Astrocyte of the cerebellum (primary cell): Measurements from ENCODE around the gene PGLYRP3.

Experiments
- DNase-seq: peaks from one replicate; pipeline ENCODE4 v3.0.0-alpha.2; 2011; ENCODE audit warnings: low read depth
- H3K4me3 ChIP-seq: 2 replicates; pipeline ENCODE4 v1.5.1; 2011; ENCODE audit warnings: mild to moderate bottlenecking, low read depth, low read length, moderate library complexity
- CTCF ChIP-seq: IDR thresholded peaks from 2 replicates; pipeline ENCODE4 v1.5.1; 2012; ENCODE audit warnings: low read length, low read depth, moderate library complexity, mild to moderate bottlenecking; ENCODE audit errors: missing control alignments
- in situ Hi-C: cut with HindIII; loops from 2 replicates; pipeline ENCODE4 v1.10.0; 2017; ENCODE audit warnings: low sequenced_read_pairs

The PGLYRP3 gene

DNA sequence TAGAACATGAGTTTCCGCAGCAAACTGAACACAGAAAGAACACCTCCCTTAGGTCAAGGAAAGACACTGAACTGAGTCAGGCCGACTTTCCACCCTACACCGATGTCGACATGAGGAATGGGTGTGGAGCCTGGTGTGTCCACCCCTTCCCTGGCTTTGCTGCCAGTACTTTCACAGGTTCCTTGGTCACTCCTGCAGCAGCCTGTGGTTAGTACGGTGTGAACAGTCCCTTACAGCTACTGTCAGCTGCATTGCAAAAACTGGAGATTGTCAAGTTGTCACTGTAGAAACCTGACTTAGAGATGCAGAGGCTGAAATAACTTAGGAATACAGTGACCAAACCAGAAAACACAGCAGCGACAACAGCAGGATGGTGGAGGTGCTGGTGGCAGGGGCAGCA lies 7.1 kb downstream of the PGLYRP3 start:
- no peak for TF ChIP-seq CTCF
- no peak for DNase-seq
- no peak overlapping the region for H3K4me3 ChIP-seq
- in situ Hi-C loops, result no loop called here

DNA sequence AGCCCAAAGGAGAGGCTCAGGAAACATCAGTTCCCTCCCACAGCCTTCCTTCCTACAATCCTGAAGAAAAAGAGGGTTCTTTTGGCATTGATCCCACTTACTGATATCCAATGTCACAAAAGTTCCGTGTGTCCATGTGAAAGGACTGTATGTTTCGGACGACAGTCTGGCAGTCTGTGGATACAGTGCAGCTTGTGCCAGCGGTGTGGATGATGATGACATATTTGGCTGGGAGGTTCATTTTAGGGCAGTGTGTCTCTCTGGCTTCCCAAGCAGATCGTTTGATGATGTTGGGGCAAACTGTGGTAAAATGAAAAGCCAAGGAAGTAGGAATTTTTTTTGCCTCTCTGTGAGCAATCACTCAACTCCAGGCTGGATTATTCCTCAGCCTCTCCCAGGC lies 10.4 kb downstream of the PGLYRP3 start:
- H3K4me3 ChIP-seq, result no peak overlapping the region
- in situ Hi-C loops, result no loop called here
- no peak for TF ChIP-seq CTCF
- DNase-seq, result no peak

DNA sequence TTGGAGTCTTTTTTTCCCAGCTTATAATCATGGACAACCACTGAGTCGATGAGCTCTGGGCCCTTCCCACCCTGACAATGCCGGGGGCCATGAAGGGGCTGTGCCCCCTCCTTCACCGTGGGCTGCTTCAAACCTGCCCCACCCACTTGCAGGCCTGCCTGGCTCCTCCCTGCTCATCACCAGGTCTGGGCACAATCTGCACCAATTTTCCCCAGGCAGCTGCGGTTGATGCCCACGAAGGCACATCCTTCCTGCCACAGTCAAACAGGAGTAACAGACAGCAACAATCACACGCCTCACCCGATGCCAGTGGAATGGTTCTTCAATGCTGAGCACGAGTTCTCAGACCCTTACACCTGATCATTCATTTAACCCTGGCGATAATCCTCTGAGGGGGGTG lies 18.9 kb downstream of the PGLYRP3 start:
- no peak for DNase-seq
- in situ Hi-C loops, result no loop called here
- H3K4me3 ChIP-seq, result no peak overlapping the region
- no peak for TF ChIP-seq CTCF

GRCh38 chr1:153293480-153293775 lies 19.3 kb downstream of the PGLYRP3 start:
- in situ Hi-C loops, result no loop called here
- no peak for DNase-seq
- no peak overlapping the region for H3K4me3 ChIP-seq
- no peak for TF ChIP-seq CTCF

DNA sequence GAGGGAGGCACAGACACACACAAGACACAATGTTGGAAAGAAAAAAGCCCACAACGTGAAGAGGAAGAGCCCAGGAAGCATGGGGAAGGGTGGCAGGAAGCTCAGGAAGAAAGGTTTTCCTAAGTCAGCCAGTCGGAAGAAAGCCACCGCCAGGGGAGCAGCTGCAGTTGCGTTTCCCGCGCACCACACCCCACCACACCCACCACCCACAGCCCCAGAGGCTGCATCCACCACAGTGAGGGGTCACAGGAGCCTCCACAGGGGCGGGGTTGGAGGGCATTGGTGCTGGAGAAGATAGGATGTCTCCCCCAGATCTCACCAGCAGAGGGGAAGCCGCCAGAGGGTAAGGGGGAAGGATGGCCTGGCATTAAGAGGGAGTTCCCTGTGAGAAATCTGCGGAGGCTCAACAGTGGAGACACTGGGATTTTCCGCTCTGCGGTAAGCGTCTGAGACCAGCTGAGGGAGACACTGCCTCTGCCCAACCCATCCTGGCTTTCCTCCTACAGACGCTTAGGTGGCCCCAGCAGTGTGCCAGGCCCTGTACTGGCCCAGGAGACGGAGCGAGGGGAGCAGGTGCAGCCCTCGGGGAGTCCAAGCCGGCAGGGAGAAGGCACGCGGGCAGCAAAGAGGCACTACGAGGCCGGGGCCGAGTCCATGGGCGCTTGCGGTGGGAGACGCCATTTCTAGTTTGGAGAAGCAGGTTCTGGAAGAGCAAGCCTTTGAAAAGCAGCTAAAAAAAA lies 19.8 kb downstream of the PGLYRP3 start:
- in situ Hi-C loops, result no loop called here
- no peak for TF ChIP-seq CTCF
- no peak for DNase-seq
- H3K4me3 ChIP-seq, result no peak overlapping the region

DNA sequence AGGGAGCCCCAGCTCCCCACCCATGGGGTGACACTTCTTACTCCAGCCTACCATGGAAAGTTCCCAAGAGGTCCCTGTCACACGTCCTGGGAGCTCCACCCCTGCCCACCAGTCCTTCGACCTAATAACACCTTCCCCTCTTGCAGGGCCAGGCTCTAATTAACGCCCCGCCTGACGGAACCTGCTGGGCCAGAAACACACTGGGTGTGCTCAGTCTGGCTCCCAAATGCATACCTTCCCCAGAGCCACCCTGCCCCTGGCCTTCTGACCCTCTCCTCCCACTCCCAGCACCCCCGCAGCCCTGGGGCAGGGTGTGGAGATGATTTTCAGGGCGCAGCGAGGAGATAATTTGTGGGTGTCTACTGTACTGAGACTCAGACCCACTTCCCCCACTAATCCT lies 20.6 kb downstream of the PGLYRP3 start:
- no peak for DNase-seq
- no peak overlapping the region for H3K4me3 ChIP-seq
- TF ChIP-seq CTCF, result no peak
- in situ Hi-C loops, result no loop called here
